ENCODE data around the gene PALD1.

PALD1 gene

GRCh38 chr10:70462349-70462984 is 16.1 kb upstream of the PALD1 start:
- ChIA-PET POLR2A (no interaction called here), CTCF (interaction anchor here (0.7 to 6.0 kb wide), 20 partner anchors 9 to 193 kb away, joined by 3 to 59 read pairs (median 9); partner anchors contain the start of gene PALD1)
- no peak for TF ChIP-seq CTCF (IDR thresholded peaks at IDR 0.05; ENCODE audit: control extremely low read depth, extremely low read depth, low read depth, missing control alignments)
- no peak for DNase-seq (ENCODE audit: extremely low spot score)

GRCh38 chr10:70465278-70465677 is 13.3 kb upstream of the PALD1 start:
- no peak for DNase-seq (ENCODE audit: extremely low spot score)
- TF ChIP-seq CTCF (IDR thresholded peaks at IDR 0.05; ENCODE audit: control extremely low read depth, extremely low read depth, low read depth, missing control alignments) = no peak
- CTCF ChIA-PET = no interaction called here
- POLR2A ChIA-PET = no interaction called here

- ChIA-PET CTCF (interaction anchor here (1.2 kb wide), 1 partner anchor 102 kb away, joined by 3 read pairs; no protein-coding TSS in a partner anchor), POLR2A (no interaction called here)
- no peak for TF ChIP-seq CTCF (IDR thresholded peaks at IDR 0.05; ENCODE audit: control extremely low read depth, extremely low read depth, low read depth, missing control alignments)
- DNase-seq (ENCODE audit: extremely low spot score) = no peak
Measured at GRCh38 chr10:70465832-70466231, 12.7 kb upstream of the PALD1 start.

GRCh38 chr10:70466951-70467350 is 11.6 kb upstream of the PALD1 start:
- ChIA-PET POLR2A (no interaction called here), CTCF (interaction anchor here (1.4 to 1.6 kb wide), 3 partner anchors 13 to 83 kb away, joined by 3 to 4 read pairs (median 3); no protein-coding TSS in a partner anchor)
- no peak for DNase-seq (ENCODE audit: extremely low spot score)
- no peak for TF ChIP-seq CTCF (IDR thresholded peaks at IDR 0.05; ENCODE audit: control extremely low read depth, extremely low read depth, low read depth, missing control alignments)

- CTCF ChIA-PET = interaction anchor here (1.8 kb wide), 1 partner anchor 11 kb away, joined by 12 read pairs; no protein-coding TSS in a partner anchor
Measured at GRCh38 chr10:70472799-70473454, 5.6 kb upstream of the PALD1 start.

GRCh38 chr10:70474780-70475179 is 3.8 kb upstream of the PALD1 start:
- POLR2A ChIA-PET = no interaction called here
- DNase-seq (ENCODE audit: extremely low spot score) = no peak
- CTCF ChIA-PET = interaction anchor here (5.4 kb wide), 1 partner anchor 13 kb away, joined by 42 read pairs; no protein-coding TSS in a partner anchor
- no peak for TF ChIP-seq CTCF (IDR thresholded peaks at IDR 0.05; ENCODE audit: control extremely low read depth, extremely low read depth, low read depth, missing control alignments)

More at GRCh38 chr10:70472799-70473454, 5.6 kb upstream of the PALD1 start:
- POLR2A ChIA-PET = no interaction called here
- TF ChIP-seq CTCF (IDR thresholded peaks at IDR 0.05; ENCODE audit: control extremely low read depth, extremely low read depth, low read depth, missing control alignments) = no peak
- DNase-seq (ENCODE audit: extremely low spot score) = no peak

Data from GM10248 (cell line).